Mononuclear cell (primary cell): ENCODE data around the gene ZBTB48. TPM values are rescaled to one million over a fixed set of nuclear protein-coding genes. Genes with fewer than 3 reads are reported as not detected.
A peak's percentile ranks its signal among the peaks of the same experiment; 100 is the strongest.

Experiments used
- H3K27me3 ChIP-seq: 2 replicates; pipeline ENCODE4 v1.6.0; 2011; ENCODE audit warnings: low read length, control low read depth; ENCODE audit not compliant: insufficient read depth
- H3K4me1 ChIP-seq: 2 replicates; pipeline ENCODE4 v1.5.1; 2011; ENCODE audit warnings: mild to moderate bottlenecking, low read length, control low read depth; ENCODE audit not compliant: insufficient read depth
- H3K4me3 ChIP-seq: 2 replicates; pipeline ENCODE4 v1.5.1; 2011; ENCODE audit warnings: mild to moderate bottlenecking, low read length, moderate library complexity
- H3K9me3 ChIP-seq: 2 replicates; pipeline ENCODE4 v1.5.1; 2011; ENCODE audit warnings: low read depth, mild to moderate bottlenecking, control low read depth, low read length
- total RNA-seq: library from RNA; depleted of rRNA; stranded (reverse); fragments of >200 nt; gene quantifications from one replicate; pipeline ENCODE4 v1.2.3, GENCODE V29; 2012

Gene ZBTB48
- total RNA-seq, result 13.1 TPM

- H3K9me3 ChIP-seq, result no peaks in the 10 kb centered on the region
- peaks cover 33% of the 10 kb centered on the region for H3K4me1 ChIP-seq
- peak within 1 kb of the TSS; percentile 81 for H3K4me3 ChIP-seq
- H3K27me3 ChIP-seq, result no peaks in the 10 kb centered on the region
These were observed at the start of gene ZBTB48 for GRCh38 chr1:6579374-6580118. Gene ZBTB48 (plus strand): TSS chr1:6579994. CDS start chr1:6580610, 616 bp downstream.

- no peaks in the 10 kb centered on the region for H3K4me1 ChIP-seq
- no peaks in the 10 kb centered on the region for H3K9me3 ChIP-seq
- no peak overlapping the region for H3K4me3 ChIP-seq
- H3K27me3 ChIP-seq, result no peaks in the 10 kb centered on the region
These were observed 49.2 kb upstream of the ZBTB48 start for GRCh38 chr1:6530504-6531160.

- Histone ChIP-seq H3K9me3 (no peaks in the 10 kb centered on the region), H3K27me3 (no peaks in the 10 kb centered on the region), H3K4me1 (no peaks in the 10 kb centered on the region), H3K4me3 (no peak overlapping the region)
These were observed 47.8 kb upstream of the ZBTB48 start for GRCh38 chr1:6531996-6532395.

- H3K4me1 ChIP-seq, result no peaks in the 10 kb centered on the region
- H3K9me3 ChIP-seq, result no peaks in the 10 kb centered on the region
- no peak overlapping the region for H3K4me3 ChIP-seq
- no peaks in the 10 kb centered on the region for H3K27me3 ChIP-seq
These were observed 45.5 kb upstream of the ZBTB48 start for GRCh38 chr1:6534248-6534822.

GRCh38 chr1:6535214-6535613 is 44.6 kb upstream of the ZBTB48 start:
- Histone ChIP-seq H3K4me3 (no peak overlapping the region), H3K4me1 (no peaks in the 10 kb centered on the region)

GRCh38 chr1:6536291-6536690 is 43.5 kb upstream of the ZBTB48 start:
- Histone ChIP-seq H3K4me3 (no peak overlapping the region), H3K27me3 (no peaks in the 10 kb centered on the region), H3K4me1 (no peaks in the 10 kb centered on the region), H3K9me3 (no peaks in the 10 kb centered on the region)

More at GRCh38 chr1:6535214-6535613, 44.6 kb upstream of the ZBTB48 start:
- H3K9me3 ChIP-seq, result no peaks in the 10 kb centered on the region
- H3K27me3 ChIP-seq, result no peaks in the 10 kb centered on the region

- Histone ChIP-seq H3K4me1 (no peaks in the 10 kb centered on the region), H3K4me3 (no peak overlapping the region), H3K27me3 (no peaks in the 10 kb centered on the region), H3K9me3 (no peaks in the 10 kb centered on the region)
These were observed 40.8 kb upstream of the ZBTB48 start for GRCh38 chr1:6538956-6539355.

- Histone ChIP-seq H3K9me3 (no peaks in the 10 kb centered on the region), H3K4me1 (peaks cover 10% of the 10 kb centered on the region), H3K4me3 (no peak overlapping the region)
These were observed 35.0 kb upstream of the ZBTB48 start for GRCh38 chr1:6544831-6545230.

GRCh38 chr1:6545276-6546112 is 34.3 kb upstream of the ZBTB48 start:
- peaks cover 10% of the 10 kb centered on the region for H3K4me1 ChIP-seq
- H3K27me3 ChIP-seq, result no peaks in the 10 kb centered on the region
- H3K9me3 ChIP-seq, result no peaks in the 10 kb centered on the region
- no peak overlapping the region for H3K4me3 ChIP-seq

More at GRCh38 chr1:6544831-6545230, 35.0 kb upstream of the ZBTB48 start:
- H3K27me3 ChIP-seq, result no peaks in the 10 kb centered on the region

- Histone ChIP-seq H3K27me3 (no peaks in the 10 kb centered on the region), H3K9me3 (no peaks in the 10 kb centered on the region), H3K4me3 (no peak overlapping the region), H3K4me1 (peaks cover 10% of the 10 kb centered on the region)
These were observed 33.5 kb upstream of the ZBTB48 start for GRCh38 chr1:6546326-6546725.

GRCh38 chr1:6547301-6547700 is 32.5 kb upstream of the ZBTB48 start:
- peaks cover 10% of the 10 kb centered on the region for H3K4me1 ChIP-seq
- H3K9me3 ChIP-seq, result no peaks in the 10 kb centered on the region
- H3K4me3 ChIP-seq, result no peak overlapping the region
- H3K27me3 ChIP-seq, result no peaks in the 10 kb centered on the region

- H3K9me3 ChIP-seq, result no peaks in the 10 kb centered on the region
- no peaks in the 10 kb centered on the region for H3K27me3 ChIP-seq
- peak within 1 kb of the TSS; percentile 93 for H3K4me3 ChIP-seq
- peaks cover 20% of the 10 kb centered on the region for H3K4me1 ChIP-seq
These were observed 25.5 kb upstream of the ZBTB48 start, which contains the start of gene NOL9 for GRCh38 chr1:6554031-6554906. Gene NOL9 (minus strand): TSS chr1:6554513. CDS start chr1:6554502, 11 bp downstream.

- no peaks in the 10 kb centered on the region for H3K27me3 ChIP-seq
- H3K9me3 ChIP-seq, result no peaks in the 10 kb centered on the region
- H3K4me3 ChIP-seq, result peak within 1 kb of the TSS; percentile 93
- H3K4me1 ChIP-seq, result peaks cover 20% of the 10 kb centered on the region
These were observed 24.7 kb upstream of the ZBTB48 start, which contains the start of gene TAS1R1 for GRCh38 chr1:6554907-6555778. Gene TAS1R1 (plus strand): TSS chr1:6555307. CDS start chr1:6555374, 67 bp downstream.
